GM12864 (cell line): Measurements from ENCODE around the gene CATSPERD.

Experiments
- DNase-seq: peaks from one replicate; pipeline ENCODE4 v3.0.0-alpha.2; 2011; ENCODE audit warnings: low read depth
- H3K4me3 ChIP-seq: 2 replicates; pipeline ENCODE4 v1.5.1; 2011; ENCODE audit warnings: mild to moderate bottlenecking, low read depth, low read length, control low read depth
- CTCF ChIP-seq: IDR thresholded peaks from 2 replicates; pipeline ENCODE4 v1.5.1; 2011; ENCODE audit warnings: low read depth, mild to moderate bottlenecking, moderate library complexity, low read length, control low read depth, inconsistent platforms; ENCODE audit errors: missing control alignments

CATSPERD gene

GRCh38 chr19:5749505-5749904 lies 29.1 kb downstream of the CATSPERD start:
- no peak for TF ChIP-seq CTCF
- DNase-seq, result no peak
- H3K4me3 ChIP-seq, result no peak overlapping the region

GRCh38 chr19:5751709-5752108 lies 31.3 kb downstream of the CATSPERD start:
- no peak for TF ChIP-seq CTCF
- DNase-seq, result no peak
- no peak overlapping the region for H3K4me3 ChIP-seq

- no peak overlapping the region for H3K4me3 ChIP-seq
- DNase-seq, result no peak
- no peak for TF ChIP-seq CTCF
Measured at GRCh38 chr19:5753743-5754142, 33.3 kb downstream of the CATSPERD start.

GRCh38 chr19:5762608-5763217 lies 42.3 kb downstream of the CATSPERD start:
- no peak for DNase-seq
- TF ChIP-seq CTCF, result no peak
- no peak overlapping the region for H3K4me3 ChIP-seq

GRCh38 chr19:5765220-5765619 lies 44.8 kb downstream of the CATSPERD start:
- no peak for DNase-seq
- TF ChIP-seq CTCF, result no peak

GRCh38 chr19:5767949-5768348 lies 47.5 kb downstream of the CATSPERD start:
- no peak overlapping the region for H3K4me3 ChIP-seq
- DNase-seq, result no peak
- TF ChIP-seq CTCF, result no peak

More at GRCh38 chr19:5765220-5765619, 44.8 kb downstream of the CATSPERD start:
- H3K4me3 ChIP-seq, result no peak overlapping the region

- TF ChIP-seq CTCF, result no peak
- H3K4me3 ChIP-seq, result no peak overlapping the region
- no peak for DNase-seq
Measured at GRCh38 chr19:5772416-5772815, 52.0 kb downstream of the CATSPERD start.
